ENCODE results near the gene DUSP28. TPM values are rescaled to one million over a fixed set of nuclear protein-coding genes. Genes with fewer than 3 reads are reported as not detected.

The DUSP28 gene
- total RNA-seq, 4 donors from 2014 or later, result 5.5 to 8.1 (median 7.4) TPM

DNA sequence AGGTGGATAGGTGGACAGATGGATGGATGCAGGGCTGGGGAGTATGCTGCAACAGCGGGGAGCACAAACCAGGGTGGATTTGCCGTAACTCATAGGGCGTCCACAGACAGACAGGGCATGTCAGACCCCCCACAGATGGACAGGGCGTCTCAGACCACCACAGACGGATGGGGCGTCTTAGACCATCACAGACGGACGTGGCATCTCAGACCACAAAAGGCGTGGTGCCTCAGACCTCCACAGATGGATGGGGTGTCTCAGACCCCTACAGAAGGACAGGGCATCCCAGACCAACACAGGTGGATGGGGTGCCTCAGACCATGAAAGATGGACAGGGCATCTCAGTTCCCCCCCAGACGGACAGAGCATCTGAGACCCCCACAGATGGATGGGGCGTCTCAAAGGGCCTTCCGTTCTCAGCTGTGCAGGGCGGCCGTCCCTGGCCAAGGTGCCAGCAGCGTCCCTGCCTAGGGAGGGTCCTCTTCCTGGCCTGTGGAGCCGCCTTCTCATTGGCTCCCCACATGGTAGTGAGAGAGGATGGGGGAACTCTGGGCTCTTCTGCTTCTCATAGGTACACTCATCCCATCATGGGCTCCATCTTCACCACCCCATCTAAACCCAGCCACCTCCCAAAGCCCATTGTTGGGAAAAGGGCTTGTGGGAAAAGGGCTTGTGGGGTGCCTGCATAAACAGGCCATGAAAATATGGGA is 4.5 kb upstream of the DUSP28 start:
- intact Hi-C loops (cut with DNase I; ENCODE audit: low total_unique reads), result no loop called here
- WGBS, 2 donors, result 91 to 95% methylated on average over 15 to 16 of the region's 16 CpGs
- DNase-seq (ENCODE audit: low spot score in 2 of 2), result peak in 1 of 2 donors; percentile 71
- no peak for TF ChIP-seq POLR2A (IDR thresholded peaks at IDR 0.05)
- TF ChIP-seq, protein P1, sequence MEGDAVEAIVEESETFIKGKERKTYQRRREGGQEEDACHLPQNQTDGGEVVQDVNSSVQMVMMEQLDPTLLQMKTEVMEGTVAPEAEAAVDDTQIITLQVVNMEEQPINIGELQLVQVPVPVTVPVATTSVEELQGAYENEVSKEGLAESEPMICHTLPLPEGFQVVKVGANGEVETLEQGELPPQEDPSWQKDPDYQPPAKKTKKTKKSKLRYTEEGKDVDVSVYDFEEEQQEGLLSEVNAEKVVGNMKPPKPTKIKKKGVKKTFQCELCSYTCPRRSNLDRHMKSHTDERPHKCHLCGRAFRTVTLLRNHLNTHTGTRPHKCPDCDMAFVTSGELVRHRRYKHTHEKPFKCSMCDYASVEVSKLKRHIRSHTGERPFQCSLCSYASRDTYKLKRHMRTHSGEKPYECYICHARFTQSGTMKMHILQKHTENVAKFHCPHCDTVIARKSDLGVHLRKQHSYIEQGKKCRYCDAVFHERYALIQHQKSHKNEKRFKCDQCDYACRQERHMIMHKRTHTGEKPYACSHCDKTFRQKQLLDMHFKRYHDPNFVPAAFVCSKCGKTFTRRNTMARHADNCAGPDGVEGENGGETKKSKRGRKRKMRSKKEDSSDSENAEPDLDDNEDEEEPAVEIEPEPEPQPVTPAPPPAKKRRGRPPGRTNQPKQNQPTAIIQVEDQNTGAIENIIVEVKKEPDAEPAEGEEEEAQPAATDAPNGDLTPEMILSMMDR (IDR thresholded peaks at IDR 0.05), result no peak
- no peak overlapping the region for H3K4me3 ChIP-seq (ENCODE audit: low read depth, poor library complexity, severe bottlenecking)

DNA sequence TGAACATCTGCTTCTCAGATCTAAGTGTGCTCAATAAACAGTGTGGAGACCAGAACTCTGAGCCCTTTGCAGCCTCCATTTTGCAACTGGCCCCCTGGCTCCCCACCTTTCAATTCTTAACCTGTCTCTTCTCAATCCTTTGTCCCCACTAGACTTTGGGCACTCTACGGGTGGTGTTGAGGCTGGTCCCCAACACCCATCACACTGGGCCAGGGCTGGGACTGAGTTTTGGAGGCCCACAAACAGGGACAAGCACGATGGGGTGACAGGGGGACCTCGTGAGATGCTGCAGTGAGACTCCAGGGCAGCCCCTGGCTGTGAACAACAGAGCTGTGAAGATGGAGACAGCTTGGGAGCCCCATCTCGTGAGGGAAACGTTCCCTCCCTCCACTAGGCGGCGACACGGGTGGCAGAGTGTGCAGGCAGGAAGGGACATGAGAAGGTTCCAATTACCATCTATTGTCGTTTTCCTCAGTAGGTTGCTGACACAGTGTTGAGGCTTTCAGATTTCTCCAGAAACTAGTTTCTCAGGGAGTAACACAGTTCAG is 3.5 kb upstream of the DUSP28 start:
- TF ChIP-seq POLR2A (IDR thresholded peaks at IDR 0.05), result no peak
- TF ChIP-seq, protein P1 (IDR thresholded peaks at IDR 0.05), result no peak
- DNase-seq (ENCODE audit: low spot score in 2 of 2), result peak; percentile 18 to 84
- H3K4me3 ChIP-seq (ENCODE audit: low read depth, poor library complexity, severe bottlenecking), result no peak overlapping the region
- intact Hi-C loops (cut with DNase I; ENCODE audit: low total_unique reads), result no loop called here
- WGBS, 2 donors, result 34 to 47% methylated on average over 9 of the region's 9 CpGs

DNA sequence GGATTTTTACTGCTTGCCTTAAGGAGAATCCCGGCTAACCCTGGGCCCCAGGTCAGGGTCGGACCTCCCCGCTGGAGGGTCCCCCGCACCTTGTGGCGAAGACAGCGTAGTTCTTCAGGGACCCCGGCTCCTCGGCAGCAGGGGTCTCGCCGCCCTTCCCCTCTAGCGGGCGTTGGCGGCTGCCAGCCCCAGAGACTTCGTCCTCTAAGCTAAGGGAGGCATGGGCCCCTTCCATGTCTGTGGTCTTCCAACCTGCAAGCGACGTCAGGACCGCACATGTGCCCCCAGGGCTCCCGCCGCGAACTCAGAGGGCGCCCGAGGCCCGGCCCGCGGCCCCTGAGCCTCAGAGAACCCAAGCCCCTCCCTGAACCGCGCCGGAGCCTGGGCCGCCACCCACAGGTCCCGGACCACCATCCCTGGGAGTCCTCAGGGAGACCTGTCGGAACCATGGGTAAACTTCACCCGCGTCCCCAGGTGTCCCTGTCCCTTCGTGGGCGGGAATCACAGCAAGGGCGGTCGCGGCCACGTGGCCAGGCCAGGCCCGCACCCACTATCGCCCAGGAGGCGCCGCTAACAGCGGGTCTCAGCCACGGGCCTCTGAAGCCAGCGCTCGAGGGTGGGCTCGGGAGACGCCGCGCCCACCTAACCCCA is 2.9 kb upstream of the DUSP28 start:
- DNase-seq (ENCODE audit: low spot score in 2 of 2), result peak; percentile 15 to 85
- intact Hi-C loops (cut with DNase I; ENCODE audit: low total_unique reads), result no loop called here
- TF ChIP-seq, protein P1 (IDR thresholded peaks at IDR 0.05), result no peak
- TF ChIP-seq POLR2A (IDR thresholded peaks at IDR 0.05), result no peak
- WGBS, 2 donors, result 18 to 47% methylated on average over 26 to 31 of the region's 51 CpGs
- peak overlapping the region; percentile 17 for H3K4me3 ChIP-seq (ENCODE audit: low read depth, poor library complexity, severe bottlenecking)

DNA sequence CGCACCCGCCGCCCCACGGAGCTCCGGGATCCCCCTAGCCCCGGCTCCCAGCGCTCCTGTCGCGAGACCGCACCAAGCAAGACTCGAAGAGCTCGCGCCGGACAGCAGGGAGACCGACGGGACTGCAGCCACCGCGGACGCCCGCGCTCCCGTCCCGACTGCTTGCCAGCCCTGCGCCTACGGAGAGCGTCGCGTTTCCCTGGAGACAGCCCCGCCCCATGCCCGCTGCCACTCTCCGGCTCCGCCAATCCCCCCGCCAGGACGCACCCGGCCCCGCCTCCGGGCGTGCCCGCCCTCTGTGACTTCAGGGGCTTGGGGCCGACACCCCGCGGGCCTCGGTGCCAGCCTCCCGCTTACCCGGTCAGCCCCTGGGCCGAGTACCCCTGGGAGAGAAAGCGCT is 2.3 kb upstream of the DUSP28 start, which contains the start of gene ANKMY1:
TSS of gene ANKMY1 (minus strand) at position 181 of the 400 bp plus-strand sequence. CDS start 653 bp downstream, outside the sequence.
- peak; percentile 23 to 89 for DNase-seq (ENCODE audit: low spot score in 2 of 2)
- TF ChIP-seq, protein P1 (IDR thresholded peaks at IDR 0.05), result no peak
- TF ChIP-seq POLR2A (IDR thresholded peaks at IDR 0.05), result no peak
- H3K4me3 ChIP-seq (ENCODE audit: low read depth, poor library complexity, severe bottlenecking), result peak within 1 kb of the TSS; percentile 17
- intact Hi-C loops (cut with DNase I; ENCODE audit: low total_unique reads), result no loop called here
- WGBS, 2 donors, result 0 to 5% methylated on average over 20 of the region's 47 CpGs

DNA sequence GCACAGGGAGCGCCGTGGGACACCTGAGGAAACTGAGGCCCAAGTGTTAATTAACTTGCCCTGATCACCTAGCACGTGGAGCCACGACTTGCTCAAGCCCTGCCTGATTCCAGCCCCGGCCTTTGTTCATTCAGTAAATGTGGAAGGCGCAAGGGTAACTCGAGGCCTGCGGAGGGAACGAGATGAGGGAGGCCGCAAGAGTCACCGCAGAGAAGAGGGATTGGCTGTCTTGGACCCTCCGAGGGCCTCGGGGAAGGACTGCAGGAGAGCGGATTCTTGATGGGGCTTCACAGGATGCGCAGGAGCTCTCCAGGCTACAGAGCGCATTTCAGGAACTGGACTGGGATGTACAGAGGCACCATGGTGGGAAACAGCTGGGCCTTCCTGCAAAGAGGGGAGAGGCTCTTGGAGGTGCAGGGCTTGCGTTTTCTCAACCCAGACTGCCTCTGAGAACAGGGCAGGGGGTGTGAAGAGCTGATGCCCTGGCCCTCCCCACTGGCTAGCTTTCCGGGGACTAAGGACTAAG is 1.9 kb upstream of the DUSP28 start:
- H3K4me3 ChIP-seq (ENCODE audit: low read depth, poor library complexity, severe bottlenecking), result no peak overlapping the region
- peak; percentile 14 to 80 for DNase-seq (ENCODE audit: low spot score in 2 of 2)
- intact Hi-C loops (cut with DNase I; ENCODE audit: low total_unique reads), result no loop called here
- 76 to 80% methylated on average over 15 to 18 of the region's 18 CpGs for WGBS, 2 donors
- TF ChIP-seq POLR2A (IDR thresholded peaks at IDR 0.05), result no peak
- TF ChIP-seq, protein P1 (IDR thresholded peaks at IDR 0.05), result no peak
